CD4-positive, alpha-beta T cell (primary cell): ENCODE results near the gene SPATC1L. TPM values are rescaled to one million over a fixed set of nuclear protein-coding genes. Genes with fewer than 3 reads are reported as not detected.

Source experiments
- ATAC-seq: fragments of 200-7000 bp; cut with Tn5 transposase; one replicate; pipeline ENCODE4 v1.10.0; 2022; ENCODE audit warnings: mild to moderate bottlenecking; ENCODE audit not compliant: poor library complexity
- CTCF ChIA-PET: fragments of 350-600 bp; sonication (Branson Sonifier 250); formaldehyde crosslinking; loops from one replicate; lab custom pipeline; 2021; ENCODE audit warnings: antibody characterized with exemption, inconsistent platforms; lab: Charles Lee
- POLR2A ChIA-PET: fragments of 350-600 bp; sonication (Branson Sonifier 250); formaldehyde crosslinking; loops from one replicate; lab custom pipeline; 2021; ENCODE audit warnings: antibody characterized with exemption, inconsistent platforms; lab: Charles Lee
- DNase-seq, 14 experiments: peaks; one replicate each; pipeline ENCODE4 v3.0.0-alpha.2; 2013 to 2020; ENCODE audit warnings: mixed read lengths in 2 of 14
- H3K27ac ChIP-seq, 2 donors: one replicate each; pipeline versions ENCODE4 v1.5.1 to v1.7.0; 2013; ENCODE audit warnings: low read length in 2 of 2, low read depth in 1 of 2, mild to moderate bottlenecking in 1 of 2
- H3K27me3 ChIP-seq, 2 experiments: 1 replicate in 1 of 2; 2 replicates in 1 of 2; pipeline versions ENCODE4 v1.6.1 to v1.7.0; 2013; ENCODE audit warnings: low read length in 2 of 2, control low read depth in 1 of 2, mild to moderate bottlenecking in 1 of 2, moderate library complexity in 1 of 2; ENCODE audit not compliant: insufficient read depth in 2 of 2, control insufficient read depth in 1 of 2
- H3K36me3 ChIP-seq: one replicate; pipeline ENCODE4 v1.6.1; 2013; ENCODE audit warnings: low read length, control low read depth; ENCODE audit not compliant: insufficient read depth
- H3K4me1 ChIP-seq: one replicate; pipeline ENCODE4 v1.6.1; 2013; ENCODE audit warnings: low read length, control low read depth; ENCODE audit not compliant: insufficient read depth
- H3K4me3 ChIP-seq: one replicate; pipeline ENCODE4 v1.5.1; 2013; ENCODE audit warnings: mild to moderate bottlenecking, low read length, moderate library complexity
- H3K9me3 ChIP-seq, 2 experiments: 1 replicate in 1 of 2; 2 replicates in 1 of 2; pipeline versions ENCODE4 v1.6.1 to v1.7.0; 2013; ENCODE audit warnings: low read length in 2 of 2, mild to moderate bottlenecking in 2 of 2, control low read depth in 1 of 2, moderate library complexity in 1 of 2; ENCODE audit not compliant: control insufficient read depth in 1 of 2, insufficient read depth in 1 of 2
- H3K27ac Mint-ChIP-seq: one replicate; pipeline ENCODE4 v1.8.0; 2020; ENCODE audit warnings: mixed read lengths
- H3K27me3 Mint-ChIP-seq: one replicate; pipeline ENCODE4 v1.8.0; 2021; ENCODE audit warnings: mixed read lengths
- H3K36me3 Mint-ChIP-seq: one replicate; pipeline ENCODE4 v1.8.0; 2021; ENCODE audit warnings: low read depth, mixed read lengths
- H3K4me1 Mint-ChIP-seq: one replicate; pipeline ENCODE4 v1.8.0; 2021; ENCODE audit warnings: low read depth, mixed read lengths
- H3K4me3 Mint-ChIP-seq: one replicate; pipeline ENCODE4 v1.8.0; 2020; ENCODE audit warnings: mild to moderate bottlenecking, mixed read lengths
- H3K9me3 Mint-ChIP-seq: one replicate; pipeline ENCODE4 v1.8.0; 2020; ENCODE audit warnings: mixed read lengths
- CTCF ChIP-seq: fragments of 200-600 bp; IDR thresholded peaks from one replicate; pipeline ENCODE4 v1.8.0; 2022; ENCODE audit warnings: antibody characterized with exemption, mild to moderate bottlenecking
- intact Hi-C, 2 experiments: fragments of 100-400 bp; cut with DNase I in 1 of 2; cut with micrococcal nuclease in 1 of 2; formaldehyde crosslinking; loops; one replicate each; pipeline versions ENCODE4 v1.15.1 to v1.9.0; 2023 to 2025; cut with DNase I, micrococcal nuclease
- total RNA-seq, 174 experiments: library from RNA in 2 of 174; stranded (reverse) in 2 of 174; gene quantifications; one replicate each; pipeline ENCODE4 v1.2.3 and lab custom pipeline; 2021 to 2026

SPATC1L gene
- total RNA-seq, 2 experiments from 2014 or later = 2.8 to 3.0 TPM

GRCh38 chr21:46214478-46215340 is 30.4 kb upstream of the SPATC1L start:
- Mint-ChIP-seq H3K9me3 (no peaks in the 10 kb centered on the region), H3K27me3 (no peaks in the 10 kb centered on the region), H3K4me1 (no peaks in the 10 kb centered on the region), H3K27ac (no peak overlapping the region), H3K36me3 (peaks cover 15% of the 10 kb centered on the region), H3K4me3 (no peak overlapping the region)
- no peak overlapping the region for H3K4me3 ChIP-seq
- peaks cover 16% of the 10 kb centered on the region for H3K36me3 ChIP-seq
- no peaks in the 10 kb centered on the region for H3K27me3 ChIP-seq
- H3K4me1 ChIP-seq = no peaks in the 10 kb centered on the region
- no peak overlapping the region for H3K27ac ChIP-seq
- ChIA-PET POLR2A (no interaction called here), CTCF (no interaction called here)
- no peak for TF ChIP-seq CTCF
- DNase-seq (peak in 1 of 14 experiments; percentile 23), ATAC-seq (no peak)
- intact Hi-C loops = no loop called here
- H3K9me3 ChIP-seq = no peaks in the 10 kb centered on the region

GRCh38 chr21:46213620-46214286 is 29.5 kb upstream of the SPATC1L start:
- CTCF ChIA-PET = no interaction called here
- TF ChIP-seq CTCF = no peak

GRCh38 chr21:46212721-46213484 is 28.6 kb upstream of the SPATC1L start:
- ATAC-seq = no peak
- H3K4me1 Mint-ChIP-seq = no peaks in the 10 kb centered on the region
- no peak for TF ChIP-seq CTCF
- no peak overlapping the region for H3K27ac Mint-ChIP-seq
- POLR2A ChIA-PET = no interaction called here
- Histone ChIP-seq H3K27me3 (no peaks in the 10 kb centered on the region), H3K4me1 (no peaks in the 10 kb centered on the region), H3K27ac (no peak overlapping the region), H3K4me3 (no peak overlapping the region), H3K9me3 (no peaks in the 10 kb centered on the region), H3K36me3 (peaks cover 12% of the 10 kb centered on the region)
- CTCF ChIA-PET = no interaction called here
- no peaks in the 10 kb centered on the region for H3K27me3 Mint-ChIP-seq
- no peaks in the 10 kb centered on the region for H3K9me3 Mint-ChIP-seq
- peaks cover 18% of the 10 kb centered on the region for H3K36me3 Mint-ChIP-seq
- peak in 1 of 14 experiments; percentile 19 for DNase-seq
- no peak overlapping the region for H3K4me3 Mint-ChIP-seq
- intact Hi-C loops = no loop called here

More at GRCh38 chr21:46213620-46214286, 29.5 kb upstream of the SPATC1L start:
- Histone ChIP-seq H3K4me1 (no peaks in the 10 kb centered on the region), H3K36me3 (peaks cover 12% of the 10 kb centered on the region), H3K9me3 (no peaks in the 10 kb centered on the region), H3K4me3 (no peak overlapping the region), H3K27ac (no peak overlapping the region), H3K27me3 (no peaks in the 10 kb centered on the region)
- Mint-ChIP-seq H3K9me3 (no peaks in the 10 kb centered on the region), H3K27me3 (no peaks in the 10 kb centered on the region), H3K4me3 (no peak overlapping the region), H3K4me1 (no peaks in the 10 kb centered on the region), H3K36me3 (peaks cover 16% of the 10 kb centered on the region), H3K27ac (no peak overlapping the region)
- no peak for ATAC-seq
- POLR2A ChIA-PET = no interaction called here
- intact Hi-C loops = no loop called here
- DNase-seq = peak in 1 of 14 experiments; percentile 24
